PC-3 (cell line): ENCODE results near the gene HYDIN. TPM values are rescaled to one million over a fixed set of nuclear protein-coding genes. Genes with fewer than 3 reads are reported as not detected.
A peak's percentile ranks its signal among the peaks of the same experiment; 100 is the strongest.
"Not testable (repeated sequence)": the region's sequence is repeated elsewhere in the genome, so short reads cannot be mapped to it uniquely, and the experiment has no call there.

Experiments
- ATAC-seq: fragments of 200-7000 bp; cut with Tn5 transposase; 2 replicates; pipeline ENCODE4 v1.9.1; 2020; ENCODE audit warnings: mild to moderate bottlenecking, moderate library complexity
- BruUV-seq: library from RNA; stranded (reverse); fragments of 400-500 nt; replicated peaks from 2 replicates; lab custom pipeline; 2021; lab: Mats Ljungman, UMichigan
- CTCF ChIA-PET: fragments of 300-600 bp; sonication (Branson Sonifier 250); formaldehyde crosslinking; loops from one replicate; lab custom pipeline; 2022; ENCODE audit warnings: antibody characterized with exemption; lab: Charles Lee
- POLR2A ChIA-PET: fragments of 300-600 bp; sonication (Branson Sonifier 250); formaldehyde crosslinking; loops from one replicate; lab custom pipeline; 2022; ENCODE audit warnings: antibody characterized with exemption; ENCODE audit not compliant: unreplicated experiment; lab: Charles Lee
- DNase-seq: peaks from one replicate; pipeline ENCODE4 v3.0.0-alpha.2; 2015
- H2AFZ ChIP-seq: fragments of 300-600 bp; sonication (generic); 2 replicates; pipeline ENCODE4 v1.6.0; 2016; ENCODE audit warnings: antibody characterized with exemption, low read length
- H3F3A ChIP-seq: fragments of 300-600 bp; sonication (generic); one replicate; pipeline ENCODE4 v1.6.0; 2017; ENCODE audit warnings: antibody characterized with exemption, low read length, control low read depth, mild to moderate bottlenecking; ENCODE audit not compliant: unreplicated experiment
- H3K27ac ChIP-seq: fragments of 300-600 bp; sonication (generic); 2 replicates; pipeline ENCODE4 v1.5.1; 2016; ENCODE audit warnings: mild to moderate bottlenecking, low read length
- H3K27me3 ChIP-seq: fragments of 300-600 bp; sonication (generic); 2 replicates; pipeline ENCODE4 v1.6.1; 2016; ENCODE audit warnings: low read length, mixed read lengths
- H3K36me3 ChIP-seq: fragments of 300-600 bp; sonication (generic); 2 replicates; pipeline ENCODE4 v1.6.1; 2016; ENCODE audit warnings: low read depth, mixed run types, low read length, mixed read lengths
- H3K4me1 ChIP-seq: fragments of 300-600 bp; sonication (generic); 2 replicates; pipeline ENCODE4 v1.5.1; 2016; ENCODE audit warnings: low read length; ENCODE audit not compliant: insufficient read depth
- H3K4me2 ChIP-seq: fragments of 300-600 bp; sonication (generic); 2 replicates; pipeline ENCODE4 v1.6.0; 2016; ENCODE audit warnings: low read length
- H3K4me3 ChIP-seq: fragments of 300-600 bp; sonication (generic); 2 replicates; pipeline ENCODE4 v1.5.1; 2016; ENCODE audit warnings: mild to moderate bottlenecking, low read length, mixed read lengths
- H3K79me2 ChIP-seq: fragments of 300-600 bp; sonication (generic); 2 replicates; pipeline ENCODE4 v1.6.1; 2017; ENCODE audit warnings: low read length, mixed read lengths
- H3K9ac ChIP-seq: fragments of 300-600 bp; sonication (generic); 2 replicates; pipeline ENCODE4 v1.6.0; 2016; ENCODE audit warnings: mild to moderate bottlenecking, low read length
- H3K9me2 ChIP-seq: fragments of 300-600 bp; sonication (generic); replicated peaks from 2 replicates; pipeline ENCODE4 v1.6.1; 2016; ENCODE audit warnings: mixed run types, low read length, mixed read lengths
- H3K9me3 ChIP-seq: fragments of 300-600 bp; sonication (generic); 2 replicates; pipeline ENCODE4 v1.6.1; 2016; ENCODE audit warnings: low read length, mixed read lengths
- H4K20me1 ChIP-seq: fragments of 300-600 bp; sonication (generic); 2 replicates; pipeline ENCODE4 v1.6.1; 2016; ENCODE audit warnings: low read length, mixed read lengths
- intact Hi-C: fragments of 100-400 bp; cut with micrococcal nuclease; formaldehyde crosslinking; loops from 2 replicates; pipeline ENCODE4 v1.9.0; 2023
- total RNA-seq: library from RNA; depleted of rRNA; stranded (reverse); fragments of >200 nt; gene quantifications from 2 replicates; pipeline ENCODE4 v1.2.3, GENCODE V29; 2014

HYDIN gene
- total RNA-seq, 1 experiment from 2014 or later: 0.69 TPM

DNA sequence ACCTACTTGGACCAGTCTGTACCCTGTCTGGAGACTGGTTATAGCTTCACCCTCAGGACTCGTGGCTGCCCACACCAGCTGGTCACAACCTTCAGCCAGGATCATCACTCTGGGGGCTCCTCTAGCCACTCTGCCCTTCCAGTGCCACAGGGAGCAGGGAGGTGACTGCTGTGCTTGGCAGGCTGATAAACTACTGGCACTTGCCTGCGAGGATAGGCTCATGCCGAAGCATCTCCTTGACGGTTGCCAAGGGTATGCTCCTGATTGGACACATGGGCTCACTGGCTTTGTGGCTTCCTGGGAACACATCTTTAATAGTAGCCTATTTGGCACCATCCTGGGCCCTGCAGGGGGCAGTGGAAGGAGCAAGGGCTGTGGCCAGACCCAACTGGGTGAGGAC is 295.2 kb downstream of the HYDIN start:
- CTCF ChIA-PET: not testable (repeated sequence)

DNA sequence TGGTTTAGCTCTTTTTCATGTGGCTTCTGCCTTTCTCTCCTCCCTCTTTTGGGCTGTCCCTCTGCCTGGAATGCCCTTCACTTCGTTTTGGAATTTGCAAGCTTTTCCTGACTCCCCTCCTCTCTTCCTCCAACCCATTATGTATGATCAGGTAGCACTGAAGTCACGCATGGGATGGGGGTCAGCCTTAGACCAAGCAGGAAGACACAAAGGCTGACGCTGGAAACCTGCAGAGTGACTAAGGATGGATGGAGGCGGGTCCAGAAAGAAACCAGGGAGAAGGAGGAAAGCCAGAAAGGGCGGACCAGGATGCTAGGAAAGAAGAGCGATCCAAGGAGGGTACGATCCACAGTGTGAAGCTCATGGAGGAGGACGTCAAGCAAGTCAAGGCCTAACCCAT is 296.8 kb downstream of the HYDIN start:
- H3K9ac ChIP-seq, H3K27me3 ChIP-seq, H3K4me3 ChIP-seq, H3K27ac ChIP-seq, POLR2A ChIA-PET, H2AFZ ChIP-seq, CTCF ChIA-PET, H3F3A ChIP-seq, DNase-seq, ATAC-seq, H3K4me1 ChIP-seq, H3K4me2 ChIP-seq, H3K9me2 ChIP-seq, BruUV-seq, H4K20me1 ChIP-seq, H3K36me3 ChIP-seq, H3K9me3 ChIP-seq, H3K79me2 ChIP-seq, intact Hi-C loops: not testable (repeated sequence)

More for the DNA sequence above, 295.2 kb downstream of the HYDIN start:
- H3K9me3 ChIP-seq, H3K79me2 ChIP-seq, intact Hi-C loops, POLR2A ChIA-PET, H4K20me1 ChIP-seq, H3K4me3 ChIP-seq, BruUV-seq, H3K27me3 ChIP-seq, H3F3A ChIP-seq, H3K36me3 ChIP-seq, H3K4me2 ChIP-seq, H2AFZ ChIP-seq, H3K4me1 ChIP-seq, ATAC-seq, H3K9me2 ChIP-seq, DNase-seq, H3K9ac ChIP-seq, H3K27ac ChIP-seq: not testable (repeated sequence)

DNA sequence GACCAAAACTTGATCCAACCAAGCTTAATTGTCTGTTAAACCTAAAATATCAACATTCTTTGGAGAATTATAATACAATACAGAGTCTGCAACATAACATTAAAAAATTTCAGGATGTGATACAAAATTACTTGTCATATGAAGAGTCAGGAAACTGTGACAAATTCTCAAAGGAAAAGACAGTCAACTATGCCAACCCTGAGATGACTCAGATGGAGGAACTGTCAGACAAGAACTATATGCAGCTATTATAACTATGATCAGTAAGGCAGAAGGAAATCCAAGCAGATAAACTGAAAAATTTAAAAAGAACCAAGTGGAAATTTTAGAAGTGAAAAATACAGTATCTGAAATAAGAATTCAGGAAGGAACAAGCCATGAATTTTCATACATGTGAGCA is 299.8 kb downstream of the HYDIN start:
- H3K4me1 ChIP-seq, H3K4me3 ChIP-seq, H2AFZ ChIP-seq, H3K9me2 ChIP-seq, DNase-seq, H3K9me3 ChIP-seq, H3F3A ChIP-seq, H3K36me3 ChIP-seq, H3K27ac ChIP-seq, intact Hi-C loops, BruUV-seq, H3K27me3 ChIP-seq, H3K79me2 ChIP-seq, H3K4me2 ChIP-seq, POLR2A ChIA-PET, CTCF ChIA-PET, H4K20me1 ChIP-seq, H3K9ac ChIP-seq: not testable (repeated sequence)
- ATAC-seq: 0 out of 2 replicates have a peak, but pooled peaks have one; percentile 37

DNA sequence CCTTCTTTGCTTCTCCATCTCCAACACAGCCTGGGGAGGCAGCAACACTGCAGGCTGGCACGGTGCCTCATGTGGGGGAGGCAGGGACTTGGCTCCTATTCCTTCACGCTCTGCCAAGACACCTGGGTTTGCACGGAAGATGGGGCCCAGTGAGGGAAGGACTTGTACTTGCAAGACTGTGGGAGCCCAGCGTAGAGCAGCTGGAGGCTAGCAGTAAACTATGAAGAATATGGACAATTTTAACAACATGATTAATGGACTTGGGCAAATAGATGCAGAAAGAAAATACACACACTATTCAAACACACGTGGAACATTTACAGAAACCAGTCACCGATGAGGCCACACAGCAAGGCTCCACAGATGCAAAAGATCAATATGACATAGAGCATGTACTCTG is 308.4 kb downstream of the HYDIN start:
- ATAC-seq, H3K27me3 ChIP-seq, H3K9me3 ChIP-seq, POLR2A ChIA-PET, CTCF ChIA-PET, H3F3A ChIP-seq, H3K27ac ChIP-seq, H3K4me2 ChIP-seq, H3K4me1 ChIP-seq, DNase-seq, H3K36me3 ChIP-seq, H3K4me3 ChIP-seq, BruUV-seq, H3K9ac ChIP-seq, intact Hi-C loops, H4K20me1 ChIP-seq, H3K9me2 ChIP-seq, H3K79me2 ChIP-seq, H2AFZ ChIP-seq: not testable (repeated sequence)

DNA sequence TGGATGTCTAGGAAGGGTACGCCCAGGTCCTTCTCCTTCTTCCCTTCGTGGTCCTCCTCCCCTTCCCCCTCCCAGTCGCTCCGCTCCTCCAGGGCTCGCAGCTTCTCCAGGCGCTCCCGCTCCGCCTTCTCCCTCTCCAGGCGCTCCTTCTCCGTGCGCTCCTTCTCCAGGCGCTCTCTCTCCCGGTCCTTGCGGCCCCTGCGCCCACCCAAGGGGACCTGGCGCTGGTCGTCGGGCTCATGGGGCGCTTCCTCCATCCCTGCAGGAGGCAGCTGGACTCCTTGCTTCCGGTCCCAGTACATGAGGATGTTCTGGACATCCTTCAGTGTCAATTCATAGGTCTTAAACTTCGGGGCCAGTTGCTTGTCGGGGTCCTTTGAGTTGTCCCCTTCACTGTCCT is 309.9 kb downstream of the HYDIN start:
- DNase-seq, CTCF ChIA-PET, H3K36me3 ChIP-seq, H3K9me2 ChIP-seq, H3K4me2 ChIP-seq, H4K20me1 ChIP-seq, POLR2A ChIA-PET, H3F3A ChIP-seq, H3K27ac ChIP-seq, ATAC-seq, H3K4me3 ChIP-seq, BruUV-seq, H3K9ac ChIP-seq, H3K79me2 ChIP-seq, H2AFZ ChIP-seq, intact Hi-C loops, H3K27me3 ChIP-seq, H3K4me1 ChIP-seq, H3K9me3 ChIP-seq: not testable (repeated sequence)

DNA sequence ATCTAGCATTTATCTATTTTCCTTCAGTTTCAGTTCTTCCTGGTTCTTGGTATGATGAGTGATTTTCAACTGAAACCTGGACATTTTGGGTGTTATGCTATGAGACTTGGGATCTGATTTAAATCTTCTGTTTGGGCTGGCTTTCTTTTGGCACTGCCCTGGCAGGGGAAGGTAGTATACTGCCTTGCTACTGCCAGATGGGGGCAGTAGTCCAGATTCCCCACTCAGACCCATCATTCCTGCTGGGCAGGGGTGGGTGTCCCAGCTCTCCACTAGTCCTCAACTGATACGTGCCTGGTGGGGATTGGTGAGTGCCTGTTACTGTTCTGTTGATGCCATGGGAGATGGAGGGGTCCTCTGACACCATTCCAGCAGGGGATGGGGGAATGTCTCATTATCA is 342.3 kb downstream of the HYDIN start:
- H3K36me3 ChIP-seq, H3K4me3 ChIP-seq, H3K27me3 ChIP-seq, H3K9me2 ChIP-seq, H3K27ac ChIP-seq, H2AFZ ChIP-seq, H3K4me1 ChIP-seq, H3K9me3 ChIP-seq, BruUV-seq, intact Hi-C loops, ATAC-seq, H3F3A ChIP-seq, H4K20me1 ChIP-seq, H3K9ac ChIP-seq, CTCF ChIA-PET, POLR2A ChIA-PET, H3K79me2 ChIP-seq, H3K4me2 ChIP-seq, DNase-seq: not testable (repeated sequence)

DNA sequence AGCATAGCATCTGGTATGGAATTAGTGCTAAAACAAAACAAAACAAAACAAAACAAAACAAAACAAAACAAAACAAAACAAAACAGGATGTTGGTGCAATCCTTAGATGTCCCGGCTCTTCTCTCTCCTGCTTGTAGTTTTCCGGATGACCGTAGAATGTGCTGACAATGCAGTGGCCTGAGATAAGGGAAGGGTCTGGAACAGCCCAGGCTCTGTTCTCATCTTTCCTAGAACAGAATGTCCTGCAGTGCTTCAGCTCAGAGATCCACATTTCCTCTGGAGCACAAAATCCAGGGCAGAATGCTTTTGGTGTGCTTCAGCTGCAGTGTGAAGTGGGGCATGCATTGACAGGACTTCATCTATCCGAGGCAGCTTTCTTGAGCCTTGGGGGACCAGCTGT is 345.9 kb downstream of the HYDIN start:
- ATAC-seq, CTCF ChIA-PET, H3K36me3 ChIP-seq, H3K9me2 ChIP-seq, DNase-seq, H3K27me3 ChIP-seq, POLR2A ChIA-PET, intact Hi-C loops, H3F3A ChIP-seq, H3K27ac ChIP-seq, H3K9me3 ChIP-seq, BruUV-seq, H3K79me2 ChIP-seq, H3K4me2 ChIP-seq, H3K9ac ChIP-seq, H2AFZ ChIP-seq, H4K20me1 ChIP-seq, H3K4me1 ChIP-seq, H3K4me3 ChIP-seq: not testable (repeated sequence)
